Measurements from ENCODE around the gene PRDM10.
"Not testable (repeated sequence)": the region's sequence is repeated elsewhere in the genome, so short reads cannot be mapped to it uniquely, and the experiment has no call there.

Gene PRDM10

DNA sequence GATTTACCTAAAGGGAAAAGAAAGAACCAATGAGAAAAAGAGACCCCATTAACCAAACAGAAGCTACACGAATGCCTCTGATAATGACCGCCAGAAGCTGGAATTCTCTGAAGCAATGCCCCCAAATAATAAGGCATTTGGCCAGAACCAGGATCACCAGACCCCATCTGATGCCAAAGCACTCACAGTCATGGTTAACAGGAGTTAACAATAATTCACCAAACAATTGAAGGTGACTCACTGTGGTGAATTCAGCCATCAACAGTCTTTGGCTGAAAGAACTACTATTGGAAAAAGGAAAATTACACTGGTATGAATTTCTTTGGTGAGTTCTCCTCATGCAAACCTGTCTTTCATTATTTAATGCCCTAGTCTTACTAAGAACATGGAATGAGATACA lies 85.4 kb downstream of the PRDM10 start:
- no peak for DNase-seq (ENCODE audit: extremely low read depth in 1 of 2, low read depth in 1 of 2)

DNA sequence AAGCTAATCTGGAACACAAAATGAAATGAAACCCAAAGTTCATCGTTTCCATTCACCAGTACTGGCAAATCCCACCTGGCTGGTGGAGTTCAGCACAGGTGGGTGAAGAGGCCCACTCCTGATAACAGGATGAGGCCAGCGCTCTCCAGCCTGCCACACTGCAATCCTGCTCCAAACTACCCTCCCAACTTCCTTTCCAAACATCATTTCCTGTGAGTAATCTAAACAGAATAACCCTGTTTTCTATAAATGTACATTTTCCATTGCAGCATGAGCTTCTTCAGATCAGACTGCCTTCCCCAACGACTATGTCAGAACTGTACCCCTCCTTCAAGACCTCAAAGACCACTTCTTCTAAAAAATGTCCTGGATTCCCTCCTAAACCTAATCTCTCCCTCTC lies 91.3 kb downstream of the PRDM10 start:
- DNase-seq (ENCODE audit: extremely low read depth in 1 of 2, low read depth in 1 of 2), result no peak

DNA sequence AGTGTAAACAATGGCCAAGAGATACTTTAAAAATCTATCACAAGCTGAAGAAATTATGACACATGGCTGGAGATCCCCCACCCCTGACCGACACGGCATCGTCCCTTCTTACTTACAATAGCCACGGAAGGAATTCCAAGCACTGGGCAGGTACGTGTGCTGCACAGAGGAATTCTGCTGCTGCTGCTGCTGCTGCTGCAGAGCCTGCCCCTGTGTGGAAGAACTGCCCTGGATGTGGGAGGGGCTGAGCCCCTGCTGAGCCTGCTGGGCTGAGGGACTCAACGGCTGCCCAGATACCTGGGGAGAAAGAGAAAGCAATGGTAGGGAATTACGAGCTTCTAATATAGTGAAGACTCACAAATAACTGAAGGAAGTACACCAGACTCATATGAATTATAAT lies 92.3 kb downstream of the PRDM10 start:
- DNase-seq (ENCODE audit: extremely low read depth in 1 of 2, low read depth in 1 of 2), result no peak

DNA sequence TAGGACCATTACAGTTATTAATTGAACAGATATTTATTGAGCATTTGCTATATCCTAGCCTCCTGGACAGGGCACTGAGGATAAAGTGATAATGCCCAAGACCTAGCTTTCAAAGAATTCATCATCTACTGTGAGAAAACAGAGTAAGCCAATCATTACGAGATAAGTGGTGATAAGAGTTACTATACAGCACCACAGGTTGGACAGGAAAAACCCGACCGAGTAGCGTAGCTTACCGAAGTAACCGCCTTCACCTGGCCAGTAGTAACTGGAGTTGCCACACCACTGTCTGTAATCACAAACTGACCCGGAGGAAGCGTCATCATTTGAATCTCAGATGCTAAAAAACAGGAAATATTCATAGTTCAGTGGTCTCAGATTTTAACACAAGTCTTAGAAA lies 97.2 kb downstream of the PRDM10 start:
- DNase-seq (ENCODE audit: extremely low read depth in 1 of 2, low read depth in 1 of 2), result no peak

DNA sequence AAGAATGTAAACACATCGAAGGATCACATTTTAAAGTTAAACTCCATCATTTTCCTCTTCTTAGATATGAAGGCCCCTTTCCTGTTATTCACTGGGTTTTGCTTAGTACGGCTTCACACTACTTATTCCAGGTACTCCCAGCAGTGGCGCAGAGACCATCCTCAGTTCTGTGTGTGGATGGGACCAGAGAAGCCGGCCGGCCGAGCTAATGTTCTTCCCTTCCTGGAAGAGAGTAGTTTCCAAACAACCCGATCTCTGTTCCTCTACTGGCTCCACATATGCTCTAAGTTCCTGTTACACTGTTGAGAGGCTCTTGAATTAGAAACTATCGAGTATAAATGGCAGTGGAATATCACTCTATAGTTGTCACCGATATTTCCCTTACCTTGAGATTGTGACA lies 106.6 kb downstream of the PRDM10 start:
- DNase-seq (ENCODE audit: extremely low read depth in 1 of 2, low read depth in 1 of 2), result no peak

DNA sequence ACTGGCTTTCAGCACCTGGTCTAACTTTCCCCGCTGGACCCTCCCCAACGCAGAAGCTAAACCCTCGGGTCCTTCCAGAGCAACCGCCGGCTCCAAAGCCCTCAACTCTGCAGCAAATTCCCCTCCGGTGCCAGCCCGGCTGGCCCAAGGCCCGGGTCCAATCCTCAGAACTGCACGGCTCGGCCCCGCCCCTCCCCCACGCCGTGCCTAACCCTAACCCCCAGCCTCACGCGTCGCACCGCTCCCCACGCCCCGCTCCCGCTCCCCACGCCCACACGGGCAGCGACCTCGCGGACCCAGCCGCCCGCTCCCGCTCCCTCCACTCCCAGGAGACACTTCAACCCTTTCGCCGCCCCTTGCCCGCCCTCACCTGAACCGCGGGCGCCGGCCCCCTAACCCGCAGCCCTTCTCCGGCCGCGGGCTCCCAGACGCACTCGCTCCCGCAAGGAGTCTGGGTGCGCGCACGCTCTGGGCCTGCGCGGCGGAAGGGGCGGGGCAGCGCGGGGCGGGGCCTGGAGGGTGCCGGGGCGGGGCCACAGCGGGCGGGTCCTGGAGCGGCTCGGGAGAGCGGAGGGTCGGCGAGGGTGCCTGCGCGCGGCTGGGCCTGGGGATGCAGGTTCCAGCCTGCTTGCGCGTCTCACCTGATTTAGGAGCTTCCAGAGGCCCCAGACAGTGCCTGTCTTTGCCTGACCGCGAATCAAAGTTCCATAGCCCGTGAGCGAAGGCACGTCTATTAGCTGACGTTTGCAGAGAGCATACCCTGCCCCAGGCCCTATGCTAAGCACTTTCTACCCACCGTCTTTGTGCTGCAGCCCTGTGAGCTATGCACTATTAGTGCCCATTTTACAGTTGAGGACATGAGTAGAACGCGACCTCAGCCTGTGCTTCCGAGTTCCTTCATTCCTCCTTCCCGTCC lies 107.3 kb downstream of the PRDM10 start, which contains the start of gene NFRKB:
TSS of gene NFRKB (minus strand) at position 453 of the 916 bp plus-strand sequence. CDS start 2,729 bp downstream, outside the sequence.
- peak; percentile 63 to 79 for DNase-seq (ENCODE audit: extremely low read depth in 1 of 2, low read depth in 1 of 2)

DNA sequence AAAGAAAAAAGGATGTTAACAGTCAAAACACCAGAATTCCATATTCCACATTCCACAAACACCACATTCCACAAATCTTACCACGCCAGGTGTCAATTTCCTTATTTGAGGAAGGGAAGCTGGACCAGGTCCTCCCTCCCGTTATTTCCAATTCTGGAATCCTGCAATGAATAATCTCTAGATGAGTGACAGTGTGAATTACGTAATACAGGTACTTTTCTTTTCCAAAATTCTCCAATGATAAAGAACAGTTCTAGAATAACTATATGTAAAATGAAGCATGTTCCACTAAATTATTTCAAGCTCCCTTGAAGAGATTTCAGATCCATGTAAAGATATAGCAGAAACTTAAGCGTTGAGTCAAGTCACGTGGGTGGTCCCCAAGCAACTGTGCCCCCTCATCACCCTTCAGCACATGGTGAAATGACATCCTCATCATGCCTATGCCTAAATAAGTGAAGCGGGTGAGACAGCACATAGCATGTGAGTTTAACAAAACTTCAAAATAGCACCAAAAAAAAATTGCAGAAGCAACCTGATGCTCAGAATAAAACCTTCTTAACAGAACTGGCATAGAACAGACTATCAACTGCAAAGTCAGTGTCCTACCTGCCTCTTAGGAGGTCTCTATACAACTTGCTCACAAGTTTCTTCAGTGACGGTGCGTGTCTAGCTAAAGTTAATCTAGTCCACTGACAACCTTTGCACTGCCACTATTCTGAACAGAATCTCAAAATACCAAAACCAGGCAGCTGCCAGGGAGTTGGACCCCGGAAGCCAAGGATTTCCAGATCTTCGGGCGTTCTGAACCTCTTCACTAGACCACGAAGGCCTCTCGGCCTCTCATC lies 108.1 kb downstream of the PRDM10 start:
- no peak for DNase-seq (ENCODE audit: extremely low read depth in 1 of 2, low read depth in 1 of 2)

DNA sequence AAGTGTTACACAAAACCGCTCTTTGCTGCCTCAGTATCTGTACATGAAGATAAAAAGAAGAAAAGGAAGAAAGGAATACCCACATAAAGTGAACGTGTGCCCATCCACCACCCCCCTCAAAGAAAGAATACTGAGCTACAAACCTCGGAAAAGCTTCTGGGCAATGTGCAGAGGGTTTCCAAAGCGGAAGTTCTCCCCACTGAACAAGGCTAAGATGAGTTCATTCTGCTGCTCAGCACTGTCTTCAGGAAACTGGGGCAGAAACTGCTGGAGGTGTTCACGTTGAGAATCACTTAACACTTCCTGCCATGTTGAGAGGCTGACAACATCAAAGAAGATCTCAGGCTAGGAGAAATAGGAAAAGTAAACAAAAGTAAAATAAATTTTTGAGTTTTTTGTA lies 114.2 kb downstream of the PRDM10 start:
- DNase-seq (ENCODE audit: extremely low read depth in 1 of 2, low read depth in 1 of 2), result no peak

DNA sequence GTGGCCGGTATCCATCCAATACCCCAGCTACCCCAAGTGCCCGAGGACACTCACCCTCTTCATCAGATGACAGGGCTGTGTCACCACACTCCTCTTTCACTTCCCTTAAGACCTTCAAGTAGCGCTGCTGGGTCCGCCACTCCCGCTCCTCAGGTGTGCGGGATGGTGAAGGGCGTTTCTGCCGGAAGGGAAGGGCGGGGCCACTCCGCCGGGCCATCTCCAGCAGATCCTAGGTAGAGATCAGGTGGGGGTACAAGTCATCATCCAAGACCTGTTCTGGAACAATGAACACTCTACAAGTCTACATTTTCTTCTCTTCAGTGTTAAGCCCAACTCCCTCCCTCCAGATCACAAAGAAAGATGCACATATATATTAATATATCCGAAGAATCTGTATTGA lies 117.3 kb downstream of the PRDM10 start:
- DNase-seq (ENCODE audit: extremely low read depth in 1 of 2, low read depth in 1 of 2), result no peak

DNA sequence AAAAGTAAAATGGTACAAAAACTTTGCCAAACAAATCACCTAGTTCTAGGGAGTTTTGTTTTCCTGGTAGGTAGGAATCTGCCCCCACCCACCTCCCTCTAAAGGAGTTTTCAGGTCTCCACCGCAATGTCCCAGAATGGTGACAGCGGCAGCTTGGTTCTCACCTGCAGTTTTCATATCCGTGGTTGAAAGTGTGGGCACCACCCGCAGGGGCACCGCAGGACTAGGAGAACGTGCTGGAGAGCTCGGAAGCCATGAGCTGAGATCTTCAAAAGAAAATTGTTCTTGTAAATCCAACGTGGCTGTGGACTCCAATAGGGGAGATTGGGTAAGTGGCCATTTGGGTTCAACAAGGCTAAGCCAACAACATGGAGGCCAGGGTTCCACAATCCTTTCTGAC lies 118.1 kb downstream of the PRDM10 start:
- DNase-seq (ENCODE audit: extremely low read depth in 1 of 2, low read depth in 1 of 2), result no peak

DNA sequence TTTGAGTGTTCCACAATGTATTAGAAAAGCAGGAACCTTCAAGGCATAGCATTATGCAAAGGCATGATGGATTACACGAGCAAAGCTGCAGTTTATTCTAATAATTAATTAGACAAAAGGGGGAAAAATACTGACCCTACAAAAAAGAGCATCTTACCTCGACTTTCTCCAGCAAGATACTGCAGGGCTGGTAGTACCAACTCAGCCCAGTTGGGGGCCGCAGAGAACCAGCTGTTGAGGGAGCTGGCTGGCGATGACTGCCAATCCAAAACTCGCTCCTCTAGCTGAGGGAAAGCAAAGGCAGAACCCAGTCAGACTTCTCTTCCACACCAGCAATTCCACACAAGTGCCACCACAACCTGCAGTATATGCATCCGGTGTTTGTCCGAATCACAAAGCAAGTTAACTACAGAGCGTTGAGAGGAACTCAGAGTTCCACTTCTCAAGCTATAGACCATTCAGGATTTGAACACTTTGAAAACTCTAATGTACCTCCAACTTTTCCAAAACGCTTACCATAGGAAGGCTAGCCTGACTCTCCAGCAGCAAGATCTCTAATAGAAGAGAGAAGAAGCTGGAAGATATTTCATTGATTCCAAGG lies 121.0 kb downstream of the PRDM10 start:
- DNase-seq (ENCODE audit: extremely low read depth in 1 of 2, low read depth in 1 of 2), result no peak

DNA sequence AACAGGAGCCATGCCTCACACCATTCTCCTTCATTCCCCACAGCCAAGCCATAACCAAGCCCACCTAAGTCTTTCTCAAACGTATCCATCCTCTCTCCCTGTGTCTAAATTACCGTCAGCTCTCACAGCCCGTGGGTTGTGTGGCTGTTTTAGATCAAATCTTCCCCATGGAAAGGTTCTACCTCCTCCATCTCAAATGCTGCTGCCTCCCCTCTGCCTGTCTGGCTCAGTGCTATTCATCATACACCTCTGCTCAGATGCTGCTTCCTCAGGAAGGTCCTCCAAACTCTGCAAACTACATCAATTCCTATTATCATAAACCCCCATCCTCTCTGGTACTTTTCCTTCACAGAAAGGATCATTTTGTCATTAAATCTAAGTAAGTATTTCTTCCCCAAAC lies 122.3 kb downstream of the PRDM10 start:
- DNase-seq (ENCODE audit: extremely low read depth in 1 of 2, low read depth in 1 of 2), result no peak

DNA sequence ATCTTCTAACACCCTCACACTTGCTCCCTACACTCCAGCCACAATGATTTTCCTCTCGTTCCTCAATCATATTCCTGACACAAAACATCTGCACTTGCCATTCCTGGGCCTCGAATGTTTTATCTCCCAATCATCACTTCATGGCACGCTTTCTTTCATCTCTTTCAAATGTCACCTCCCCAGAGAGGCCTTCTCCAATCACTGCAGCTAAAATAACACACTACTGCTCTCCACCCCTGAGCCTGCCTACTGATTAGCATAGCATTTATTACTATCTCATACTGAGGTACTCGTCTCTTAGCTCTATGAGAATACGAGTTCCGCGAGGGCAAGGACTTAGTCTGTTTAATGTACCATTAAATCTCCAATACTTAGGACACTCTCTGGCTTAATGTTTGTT lies 130.7 kb downstream of the PRDM10 start:
- no peak for DNase-seq (ENCODE audit: extremely low read depth in 1 of 2, low read depth in 1 of 2)

DNA sequence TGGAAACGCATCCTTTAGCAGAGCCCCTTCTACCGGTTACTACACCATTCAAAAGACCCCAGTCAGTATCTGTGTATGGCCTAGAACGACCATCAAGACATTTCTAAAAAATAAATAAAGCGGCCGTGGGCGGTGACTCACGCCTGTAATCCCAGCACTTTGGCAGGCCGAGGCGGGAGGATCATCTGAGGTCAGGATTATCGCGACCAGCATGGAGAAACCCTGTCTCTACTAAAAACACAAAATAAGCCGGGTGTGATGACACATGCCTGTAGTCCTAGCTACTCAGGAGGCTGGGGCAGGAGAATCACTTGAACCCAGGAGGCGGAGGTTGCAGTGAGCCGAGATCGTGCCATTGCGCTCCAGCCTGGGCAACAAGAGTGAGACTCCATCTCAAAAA lies 134.0 kb downstream of the PRDM10 start:
- DNase-seq (ENCODE audit: extremely low read depth in 1 of 2, low read depth in 1 of 2), result not testable (repeated sequence)

DNA sequence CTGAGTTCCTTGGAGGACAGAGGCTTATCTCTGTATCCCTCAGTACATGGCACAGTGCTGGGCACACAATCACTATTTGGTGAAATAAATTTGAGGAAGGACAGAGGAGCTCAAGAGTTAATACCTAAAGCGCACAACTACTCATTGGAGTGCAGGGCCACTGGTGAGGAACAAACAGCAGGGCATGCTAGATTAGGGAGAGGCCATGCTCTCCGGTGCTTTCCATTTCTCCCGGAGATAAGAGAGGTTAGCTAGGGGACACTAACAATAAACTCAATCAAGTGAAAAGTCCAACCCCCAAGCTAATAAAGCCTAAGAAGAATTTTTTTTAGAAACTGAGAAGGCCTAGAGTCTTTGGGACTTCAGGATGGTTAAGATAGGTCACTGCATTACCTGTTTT lies 136.3 kb downstream of the PRDM10 start:
- no peak for DNase-seq (ENCODE audit: extremely low read depth in 1 of 2, low read depth in 1 of 2)

DNA sequence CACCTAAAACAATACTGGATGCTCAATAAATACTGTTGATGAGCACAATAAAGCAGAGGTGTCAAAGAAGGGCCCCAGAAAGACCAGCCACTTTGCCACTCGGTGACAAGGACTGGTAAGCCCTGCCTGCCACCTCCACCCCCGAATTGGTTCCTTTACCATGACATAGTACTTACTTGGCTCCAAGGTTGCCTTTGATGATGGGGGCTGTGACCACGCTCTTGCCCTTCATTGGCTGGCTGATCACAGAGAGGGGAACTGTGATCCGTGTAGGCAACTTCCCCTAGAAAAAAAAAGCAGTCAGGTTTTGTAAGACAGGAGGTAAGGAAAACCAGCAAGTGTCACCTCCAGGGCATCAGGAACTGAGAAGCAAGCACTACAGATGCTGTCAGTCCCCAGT lies 136.9 kb downstream of the PRDM10 start:
- peak in 1 of 2 donors; percentile 17 for DNase-seq (ENCODE audit: extremely low read depth in 1 of 2, low read depth in 1 of 2)

DNA sequence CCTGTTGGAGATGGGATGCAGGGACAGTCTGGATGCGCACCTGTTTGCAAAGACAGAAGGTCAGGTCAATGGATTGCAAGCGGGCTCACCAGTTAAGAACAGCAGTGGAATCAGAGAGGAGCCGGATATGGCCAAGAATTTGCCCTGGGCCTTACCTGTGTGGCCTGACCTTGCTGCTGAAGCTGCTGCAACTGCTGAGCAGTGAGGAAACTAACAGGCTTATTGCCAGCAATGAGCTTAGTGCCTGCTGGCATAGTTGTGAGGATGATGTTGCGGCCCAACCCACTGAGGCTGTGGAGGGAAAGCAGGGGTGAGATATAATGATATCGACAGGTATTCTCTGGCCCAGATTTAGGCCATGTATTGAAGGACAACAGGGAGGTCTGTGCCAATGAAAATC lies 137.8 kb downstream of the PRDM10 start:
- no peak for DNase-seq (ENCODE audit: extremely low read depth in 1 of 2, low read depth in 1 of 2)

DNA sequence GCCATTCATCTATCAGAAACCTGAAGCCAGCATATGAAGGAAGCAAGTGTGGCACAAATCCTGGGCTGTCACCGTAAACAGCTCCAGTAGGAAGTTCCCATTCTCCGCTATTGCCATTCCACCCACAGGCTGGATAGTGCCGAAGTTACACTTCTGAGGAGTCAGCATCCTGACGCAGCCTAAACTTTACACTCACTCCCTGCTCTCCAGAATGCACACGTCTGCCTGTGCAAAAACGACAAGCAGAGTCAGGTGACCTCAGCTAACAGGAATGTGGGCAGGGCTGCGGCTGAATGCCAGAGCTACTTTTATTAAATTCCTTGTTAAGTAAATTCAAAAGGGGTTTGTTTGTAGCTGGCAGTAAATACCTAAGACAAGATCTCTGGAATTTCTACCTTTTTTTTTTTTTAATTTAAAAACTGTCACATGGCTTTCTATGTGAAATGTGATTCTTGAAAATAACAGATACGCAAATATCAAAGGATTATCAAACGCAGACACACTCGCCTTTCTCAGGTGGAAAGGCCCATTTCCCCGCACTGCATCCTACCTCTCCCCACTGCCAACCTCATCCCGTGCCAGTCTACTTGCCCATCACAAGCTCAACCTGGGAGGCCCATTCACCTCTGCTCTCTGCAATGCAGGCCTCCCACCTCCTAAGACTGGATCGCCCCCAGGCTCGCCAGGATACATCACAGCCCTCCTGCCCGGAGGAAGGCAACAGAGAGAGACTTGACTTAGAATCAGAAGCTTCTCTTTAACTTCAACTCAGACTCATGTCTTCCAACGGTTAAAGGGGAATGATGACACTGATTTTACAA lies 140.7 kb downstream of the PRDM10 start:
- no peak for DNase-seq (ENCODE audit: extremely low read depth in 1 of 2, low read depth in 1 of 2)

DNA sequence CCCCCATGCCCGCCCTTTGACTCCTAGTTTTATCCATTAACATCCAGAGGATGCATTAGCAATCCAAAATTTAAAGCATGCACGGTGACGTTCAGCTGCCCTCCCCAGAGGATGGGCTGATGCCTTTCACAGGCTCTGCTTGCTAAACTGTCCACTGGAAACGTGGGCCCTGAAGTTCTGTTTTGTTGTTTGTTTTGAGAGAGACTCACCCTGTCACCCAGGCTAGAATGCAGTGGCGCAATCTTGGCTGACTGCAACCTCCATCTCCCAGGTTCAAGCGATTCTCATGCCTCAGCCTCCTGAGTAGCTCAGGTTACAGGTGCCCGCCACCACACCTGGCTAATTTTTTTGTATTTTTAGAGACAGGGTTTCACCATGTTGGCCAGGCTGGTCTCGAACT lies 146.6 kb downstream of the PRDM10 start:
- no peak for DNase-seq (ENCODE audit: extremely low read depth in 1 of 2, low read depth in 1 of 2)

DNA sequence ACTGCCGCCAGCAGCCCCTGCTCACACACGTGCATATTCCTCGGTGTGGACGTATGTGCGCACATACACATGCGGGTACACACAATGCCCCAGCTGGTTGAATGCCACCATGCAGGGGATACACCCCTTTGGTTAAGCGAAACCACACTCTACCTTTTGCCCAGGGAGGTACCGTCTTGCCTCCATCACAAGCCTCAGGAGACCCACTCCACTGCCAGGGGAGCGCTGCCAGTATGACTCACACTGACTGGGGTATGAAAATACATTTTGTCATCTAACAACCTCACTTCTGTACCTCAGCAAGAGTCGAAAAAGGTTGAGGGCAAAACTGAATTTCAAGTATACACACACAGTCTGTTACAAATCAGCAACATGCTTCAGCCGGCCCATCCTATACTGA lies 147.5 kb downstream of the PRDM10 start:
- DNase-seq (ENCODE audit: extremely low read depth in 1 of 2, low read depth in 1 of 2), result no peak
